ENCODE results near the gene MLNR. TPM values are rescaled to one million over a fixed set of nuclear protein-coding genes. Genes with fewer than 3 reads are reported as not detected.

The MLNR gene
- total RNA-seq, 1 donor from 2014 or later: not detected

DNA sequence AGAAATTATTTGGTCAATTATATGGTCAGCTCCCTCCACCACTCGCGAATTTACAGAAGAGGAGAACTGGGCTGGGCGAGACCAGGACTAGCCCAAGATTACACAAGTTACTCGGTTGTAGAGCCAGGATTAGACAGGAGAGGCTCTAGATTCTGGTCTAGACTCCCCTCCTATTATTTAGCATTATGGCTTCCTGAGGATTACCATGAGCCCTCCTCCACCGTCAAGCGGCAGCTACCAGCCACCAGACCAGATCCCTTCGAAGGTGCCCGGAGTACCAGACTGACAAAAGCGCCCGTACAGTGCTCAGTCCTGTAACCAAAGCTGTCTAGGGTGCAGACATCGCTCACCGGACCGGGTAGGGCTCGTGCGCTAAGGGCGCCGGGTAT lies 497 bp upstream of the MLNR start:
- peak overlapping the region; percentile 39 for H3K4me3 ChIP-seq
- intact Hi-C loops (cut with DNase I): no loop called here
- no peak overlapping the region for H3K27ac ChIP-seq
- H3K4me1 ChIP-seq: peaks cover 6% of the 10 kb centered on the region
- ATAC-seq (no peak), DNase-seq (no peak)
- H3K9me3 ChIP-seq: no peaks in the 10 kb centered on the region
- TF ChIP-seq, protein P1, sequence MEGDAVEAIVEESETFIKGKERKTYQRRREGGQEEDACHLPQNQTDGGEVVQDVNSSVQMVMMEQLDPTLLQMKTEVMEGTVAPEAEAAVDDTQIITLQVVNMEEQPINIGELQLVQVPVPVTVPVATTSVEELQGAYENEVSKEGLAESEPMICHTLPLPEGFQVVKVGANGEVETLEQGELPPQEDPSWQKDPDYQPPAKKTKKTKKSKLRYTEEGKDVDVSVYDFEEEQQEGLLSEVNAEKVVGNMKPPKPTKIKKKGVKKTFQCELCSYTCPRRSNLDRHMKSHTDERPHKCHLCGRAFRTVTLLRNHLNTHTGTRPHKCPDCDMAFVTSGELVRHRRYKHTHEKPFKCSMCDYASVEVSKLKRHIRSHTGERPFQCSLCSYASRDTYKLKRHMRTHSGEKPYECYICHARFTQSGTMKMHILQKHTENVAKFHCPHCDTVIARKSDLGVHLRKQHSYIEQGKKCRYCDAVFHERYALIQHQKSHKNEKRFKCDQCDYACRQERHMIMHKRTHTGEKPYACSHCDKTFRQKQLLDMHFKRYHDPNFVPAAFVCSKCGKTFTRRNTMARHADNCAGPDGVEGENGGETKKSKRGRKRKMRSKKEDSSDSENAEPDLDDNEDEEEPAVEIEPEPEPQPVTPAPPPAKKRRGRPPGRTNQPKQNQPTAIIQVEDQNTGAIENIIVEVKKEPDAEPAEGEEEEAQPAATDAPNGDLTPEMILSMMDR (IDR thresholded peaks at IDR 0.05): no peak
- H3K36me3 ChIP-seq: no peaks in the 10 kb centered on the region
- peaks cover 40% of the 10 kb centered on the region for H3K27me3 ChIP-seq

DNA sequence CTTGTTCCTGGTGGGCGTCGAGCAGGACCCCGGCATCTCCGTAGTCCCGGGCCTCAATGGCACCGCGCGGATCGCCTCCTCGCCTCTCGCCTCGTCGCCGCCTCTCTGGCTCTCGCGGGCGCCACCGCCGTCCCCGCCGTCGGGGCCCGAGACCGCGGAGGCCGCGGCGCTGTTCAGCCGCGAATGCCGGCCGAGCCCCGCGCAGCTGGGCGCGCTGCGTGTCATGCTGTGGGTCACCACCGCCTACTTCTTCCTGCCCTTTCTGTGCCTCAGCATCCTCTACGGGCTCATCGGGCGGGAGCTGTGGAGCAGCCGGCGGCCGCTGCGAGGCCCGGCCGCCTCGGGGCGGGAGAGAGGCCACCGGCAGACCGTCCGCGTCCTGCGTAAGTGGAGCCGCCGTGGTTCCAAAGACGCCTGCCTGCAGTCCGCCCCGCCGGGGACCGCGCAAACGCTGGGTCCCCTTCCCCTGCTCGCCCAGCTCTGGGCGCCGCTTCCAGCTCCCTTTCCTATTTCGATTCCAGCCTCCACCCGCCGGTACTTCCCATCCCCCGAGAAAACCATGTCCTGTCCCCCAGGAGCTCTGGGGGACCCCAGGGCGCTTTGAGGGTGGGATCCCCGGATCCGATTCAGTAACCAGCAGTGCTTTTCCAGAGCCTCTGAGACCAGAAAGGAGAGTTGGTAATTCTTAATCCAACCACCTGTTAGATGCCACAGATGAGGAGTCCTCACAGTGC lies 885 bp downstream of the MLNR start:
- no peak overlapping the region for H3K27ac ChIP-seq
- intact Hi-C loops (cut with DNase I): no loop called here
- no peaks in the 10 kb centered on the region for H3K36me3 ChIP-seq
- peaks cover 40% of the 10 kb centered on the region for H3K27me3 ChIP-seq
- peaks cover 8% of the 10 kb centered on the region for H3K4me1 ChIP-seq
- DNase-seq (peak; percentile 62), ATAC-seq (peak; percentile 28)
- TF ChIP-seq, protein P1 (IDR thresholded peaks at IDR 0.05): no peak
- peak overlapping the region; percentile 39 for H3K4me3 ChIP-seq
- no peaks in the 10 kb centered on the region for H3K9me3 ChIP-seq

DNA sequence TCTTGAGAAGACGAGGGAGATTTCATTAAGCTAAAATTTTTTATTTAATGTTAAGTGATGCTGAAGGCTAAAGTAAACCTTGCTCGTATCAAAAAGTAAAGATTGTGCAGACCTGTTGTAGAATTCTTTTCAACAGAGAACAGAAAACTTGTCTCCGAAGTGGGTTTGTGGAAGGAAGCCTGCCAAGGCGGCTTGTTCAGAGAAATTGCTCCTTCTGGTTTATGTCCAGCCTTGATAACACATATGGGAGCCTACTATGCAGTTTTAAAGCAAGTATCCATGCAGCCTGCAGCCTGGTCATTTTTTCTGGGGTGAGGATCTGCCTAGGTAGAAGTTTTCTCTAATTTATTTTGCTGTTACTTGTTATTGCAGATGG lies 1.4 kb downstream of the MLNR start:
- Histone ChIP-seq H3K4me3 (no peak overlapping the region), H3K27me3 (peaks cover 40% of the 10 kb centered on the region), H3K27ac (no peak overlapping the region), H3K9me3 (no peaks in the 10 kb centered on the region), H3K36me3 (no peaks in the 10 kb centered on the region), H3K4me1 (peaks cover 10% of the 10 kb centered on the region)
- no peak for DNase-seq
- ATAC-seq: no peak
- intact Hi-C loops (cut with DNase I): no loop called here
- TF ChIP-seq, protein P1 (IDR thresholded peaks at IDR 0.05): no peak

DNA sequence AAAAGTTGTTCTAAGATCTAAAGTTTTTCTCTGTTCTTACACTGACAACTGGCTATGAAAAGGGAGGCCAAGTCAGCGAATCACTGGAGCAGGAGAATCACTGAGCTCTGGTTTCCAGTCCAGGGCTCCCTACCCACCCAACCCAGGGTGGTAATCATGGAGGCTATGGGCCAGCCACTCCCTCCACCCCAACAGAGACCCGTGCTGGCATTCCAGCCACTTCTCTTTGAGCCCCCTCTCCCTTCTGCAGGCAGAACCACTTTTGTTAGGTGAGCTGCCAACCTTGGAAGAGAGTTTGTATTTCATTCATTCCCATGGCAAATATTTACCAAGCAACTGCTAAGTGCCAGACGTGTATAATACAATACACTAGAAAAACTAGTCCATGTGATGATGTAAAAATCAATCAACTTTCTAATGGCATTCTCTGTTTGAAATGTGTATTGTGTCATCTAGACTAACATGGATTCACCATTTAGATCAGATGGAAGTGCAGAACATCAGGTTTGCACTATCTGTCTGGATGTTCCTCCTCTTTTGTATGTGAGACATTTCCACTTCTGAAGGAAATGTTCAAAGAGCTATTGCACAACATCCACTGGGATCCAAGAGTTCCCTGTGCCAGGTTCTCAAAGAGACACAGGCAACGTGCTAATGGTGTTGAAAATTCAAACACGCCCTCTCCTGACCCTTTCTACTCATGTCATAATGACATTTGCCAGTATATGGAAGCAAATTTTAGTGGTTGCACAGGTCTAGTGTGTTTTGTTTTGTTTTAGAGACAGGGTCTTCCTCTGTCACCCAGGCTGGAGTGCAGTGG lies 5.3 kb downstream of the MLNR start:
- Histone ChIP-seq H3K9me3 (no peaks in the 10 kb centered on the region), H3K27ac (no peak overlapping the region), H3K27me3 (peaks cover 17% of the 10 kb centered on the region), H3K4me1 (peaks cover 10% of the 10 kb centered on the region), H3K4me3 (no peak overlapping the region), H3K36me3 (no peaks in the 10 kb centered on the region)
- no peak for DNase-seq
- TF ChIP-seq, protein P1 (IDR thresholded peaks at IDR 0.05): no peak
- ATAC-seq: peak; percentile 72
- intact Hi-C loops (cut with DNase I): no loop called here

DNA sequence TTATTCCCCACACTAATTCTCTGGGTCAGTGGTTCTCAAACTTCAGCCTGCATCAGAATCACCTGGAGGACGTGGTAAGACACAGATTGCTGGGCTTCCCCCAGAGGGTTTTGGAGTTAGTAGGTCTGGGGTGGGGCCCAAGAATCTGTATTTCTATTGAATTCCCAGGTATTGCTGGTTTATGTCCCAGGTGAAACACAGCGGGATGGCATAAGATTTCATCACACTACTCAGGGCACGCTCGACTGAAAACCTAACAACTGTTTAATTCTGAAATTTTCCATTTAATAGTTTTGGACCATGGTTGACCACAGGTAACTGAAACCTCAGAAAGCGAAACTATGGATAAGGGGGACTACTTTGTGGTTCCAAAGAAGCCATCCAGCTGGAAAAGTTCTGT lies 6.5 kb downstream of the MLNR start:
- Histone ChIP-seq H3K27me3 (peaks cover 6% of the 10 kb centered on the region), H3K4me3 (no peak overlapping the region), H3K9me3 (no peaks in the 10 kb centered on the region), H3K36me3 (no peaks in the 10 kb centered on the region), H3K4me1 (peaks cover 4% of the 10 kb centered on the region), H3K27ac (no peak overlapping the region)
- ATAC-seq (no peak), DNase-seq (no peak)
- TF ChIP-seq, protein P1 (IDR thresholded peaks at IDR 0.05): no peak
- intact Hi-C loops (cut with DNase I): no loop called here

Measured in upper lobe of right lung (tissue), 1 donor.